ENCODE measurements around the gene TRRAP.

Gene TRRAP

DNA sequence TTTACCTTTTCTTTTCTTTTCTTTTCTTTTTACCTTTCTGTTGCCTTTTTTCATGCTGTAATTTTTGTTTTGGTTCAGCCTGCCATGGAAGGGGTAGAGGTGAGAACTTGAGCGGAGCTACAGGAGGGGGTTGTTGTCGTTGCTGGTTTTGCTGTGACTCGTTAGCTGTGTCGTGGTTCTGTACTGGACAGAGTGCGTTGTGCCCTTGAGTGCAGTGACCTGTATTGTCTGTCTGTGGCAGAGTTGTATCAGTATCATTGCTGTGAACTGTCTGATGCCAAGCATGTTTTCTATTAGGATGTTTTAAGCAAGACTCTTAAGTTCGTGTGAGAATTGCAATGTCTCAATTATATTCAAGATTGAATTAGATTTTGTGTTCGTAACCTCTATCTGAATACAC, 67.5 kb downstream of the TRRAP start:
- no peak for DNase-seq (ENCODE audit: low read depth in 2 of 2, low spot score in 1 of 2)

DNA sequence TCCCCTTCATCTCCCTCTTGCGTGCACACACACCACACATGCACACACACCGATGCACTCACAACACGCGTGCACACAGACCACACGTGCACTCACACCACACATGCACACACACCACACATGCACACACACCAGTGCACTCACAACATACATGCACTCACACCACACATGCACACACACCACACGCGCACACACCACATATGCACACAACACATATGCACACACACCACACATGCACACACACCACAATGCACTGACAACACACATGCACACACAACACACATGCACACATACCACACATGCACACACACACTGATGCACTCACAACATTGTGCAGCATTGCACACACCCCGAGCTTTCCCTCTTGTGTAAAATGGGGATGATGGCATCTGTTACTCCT, 68.1 kb downstream of the TRRAP start:
- DNase-seq (ENCODE audit: low read depth in 2 of 2, low spot score in 1 of 2) = no peak

DNA sequence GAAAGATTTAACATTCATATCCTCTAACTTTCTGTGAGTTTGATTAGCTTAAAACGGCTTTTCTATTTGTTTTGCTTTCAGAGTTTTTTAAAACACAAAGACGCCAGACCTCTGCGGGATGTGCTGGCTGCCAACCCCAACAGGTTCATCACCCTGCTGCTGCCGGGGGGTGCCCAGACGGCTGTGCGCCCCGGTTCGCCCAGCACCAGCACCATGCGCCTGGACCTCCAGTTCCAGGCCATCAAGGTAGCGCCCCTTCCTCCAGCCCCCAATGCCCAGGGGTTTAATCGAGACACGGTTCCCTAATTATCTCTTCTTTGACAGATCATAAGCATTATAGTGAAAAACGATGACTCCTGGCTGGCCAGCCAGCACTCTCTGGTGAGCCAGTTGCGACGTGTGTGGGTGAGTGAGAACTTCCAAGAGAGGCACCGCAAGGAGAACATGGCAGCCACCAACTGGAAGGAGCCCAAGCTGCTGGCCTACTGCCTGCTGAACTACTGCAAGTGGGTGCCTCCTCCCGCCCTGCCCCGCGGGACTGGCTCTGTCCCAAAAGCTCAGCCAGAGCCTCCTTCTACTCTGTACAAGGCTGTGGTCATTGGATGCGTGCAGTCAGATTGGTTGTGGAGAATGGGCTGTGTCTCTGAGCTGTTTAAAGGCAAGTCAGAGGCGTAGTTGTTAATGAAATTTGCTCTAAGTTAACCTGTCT, 71.2 kb downstream of the TRRAP start:
- no peak for DNase-seq (ENCODE audit: low read depth in 2 of 2, low spot score in 1 of 2)

DNA sequence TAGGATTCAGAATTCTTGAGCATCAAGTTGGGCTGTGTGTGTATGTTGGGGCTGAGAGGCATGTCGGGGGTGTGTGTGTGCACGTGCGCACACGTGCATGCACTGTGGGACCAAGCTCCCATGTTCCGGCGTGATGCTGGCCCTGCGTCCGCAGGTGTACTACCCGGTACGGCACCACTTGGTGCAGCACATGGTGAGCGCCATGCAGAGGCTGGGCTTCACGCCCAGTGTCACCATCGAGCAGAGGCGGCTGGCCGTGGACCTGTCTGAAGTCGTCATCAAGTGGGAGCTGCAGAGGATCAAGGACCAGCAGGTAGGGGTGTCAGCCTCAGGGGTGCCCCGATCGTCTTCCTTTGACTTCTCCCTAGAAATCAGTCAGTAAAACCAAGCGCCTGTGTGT, 77.7 kb downstream of the TRRAP start:
- no peak for DNase-seq (ENCODE audit: low read depth in 2 of 2, low spot score in 1 of 2)

DNA sequence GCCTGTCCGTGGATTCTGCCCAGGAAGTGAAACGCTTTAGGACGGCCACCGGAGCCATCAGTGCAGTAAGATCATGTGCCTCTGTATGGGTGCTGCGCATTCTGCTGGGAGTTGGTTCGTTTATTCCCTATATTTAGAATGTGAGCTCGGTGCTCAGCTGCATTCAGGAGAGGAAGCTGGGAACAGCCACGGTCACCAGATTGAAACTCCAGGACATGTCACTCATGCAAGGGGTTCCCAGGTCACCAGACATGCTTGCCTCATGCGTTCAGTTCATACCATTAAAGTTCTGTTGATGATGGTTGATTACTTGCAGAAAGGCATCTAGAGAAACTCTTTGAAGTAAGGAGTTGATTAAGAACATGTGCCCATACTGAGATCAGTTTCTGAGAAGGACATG, 78.1 kb downstream of the TRRAP start:
- no peak for DNase-seq (ENCODE audit: low read depth in 2 of 2, low spot score in 1 of 2)

DNA sequence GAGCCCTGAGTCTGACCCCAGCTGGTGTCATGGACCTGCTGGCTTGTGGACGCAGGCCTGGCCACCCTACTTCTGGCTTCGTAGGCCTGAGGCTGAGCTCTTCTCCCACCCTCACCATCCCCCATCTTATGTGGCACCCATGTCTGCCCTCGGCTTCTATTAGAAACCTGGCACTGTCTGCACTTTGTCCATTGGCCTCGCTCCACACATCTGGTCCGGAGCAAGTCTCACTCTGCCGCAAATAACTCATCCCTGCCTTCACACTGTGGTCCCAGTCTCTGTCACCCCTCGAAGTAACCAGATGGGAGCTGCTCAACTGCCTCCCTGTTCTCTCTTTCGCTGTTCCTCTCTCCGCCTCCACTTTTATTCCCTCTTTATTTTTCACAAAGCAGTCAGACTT, 78.6 kb downstream of the TRRAP start:
- DNase-seq (ENCODE audit: low read depth in 2 of 2, low spot score in 1 of 2) = no peak

DNA sequence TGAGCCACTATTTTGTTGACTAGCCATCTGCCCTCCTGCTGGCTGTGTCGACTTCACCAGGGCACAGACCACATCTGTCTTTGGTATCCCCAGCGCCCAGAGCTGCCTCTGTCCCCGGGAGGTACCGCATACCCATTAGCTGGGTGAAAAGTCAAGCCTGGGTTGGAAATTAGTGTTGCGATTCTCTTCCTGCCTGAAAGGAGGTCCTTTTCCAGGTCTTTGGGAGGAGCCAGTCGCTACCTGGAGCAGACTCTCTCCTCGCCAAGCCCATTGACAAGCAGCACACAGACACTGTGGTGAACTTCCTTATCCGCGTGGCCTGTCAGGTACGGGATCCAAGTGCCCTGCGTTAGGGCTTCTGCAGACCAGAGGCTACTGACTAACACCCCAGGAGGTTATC, 79.4 kb downstream of the TRRAP start:
- DNase-seq (ENCODE audit: low read depth in 2 of 2, low spot score in 1 of 2) = no peak

DNA sequence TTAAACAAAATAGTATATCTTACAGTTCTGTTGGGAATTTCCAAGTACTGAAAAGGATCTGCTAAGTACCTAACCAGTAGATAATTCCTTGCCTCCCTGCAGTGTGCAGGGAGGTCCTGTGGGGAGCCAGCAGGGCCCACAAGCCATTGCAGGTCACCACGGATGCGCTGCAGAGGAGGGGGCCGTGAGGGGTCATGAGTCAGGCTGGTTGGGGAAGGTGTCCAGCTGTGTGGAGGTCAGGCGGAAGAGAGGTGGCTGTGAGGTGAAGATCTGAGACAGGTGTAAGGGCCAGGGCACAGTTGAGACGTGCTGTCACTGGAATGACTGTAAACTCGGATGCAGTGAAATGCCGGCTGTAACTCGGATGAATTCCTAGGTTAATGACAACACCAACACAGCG, 80.6 kb downstream of the TRRAP start:
- DNase-seq (ENCODE audit: low read depth in 2 of 2, low spot score in 1 of 2) = no peak

DNA sequence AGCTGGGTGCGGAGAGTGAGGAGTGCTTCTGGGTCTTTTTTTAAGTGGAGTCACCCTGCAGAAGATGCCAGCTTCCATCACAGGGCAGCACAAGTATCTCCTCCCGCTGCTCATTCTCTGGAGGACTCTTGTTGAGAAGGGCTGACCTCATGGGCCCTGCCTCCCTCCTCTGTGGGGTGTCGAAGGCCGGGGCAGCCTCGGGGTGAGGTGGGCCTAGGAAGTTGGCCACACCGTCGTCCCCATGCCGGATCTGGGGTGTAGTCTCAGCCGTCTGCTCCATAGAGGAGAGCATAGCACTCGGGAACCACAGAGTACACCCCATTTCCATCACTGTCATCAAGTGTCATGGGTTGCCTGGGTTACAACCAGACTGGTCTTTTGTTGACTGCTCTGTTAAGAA, 85.0 kb downstream of the TRRAP start:
- DNase-seq (ENCODE audit: low read depth in 2 of 2, low spot score in 1 of 2) = no peak

DNA sequence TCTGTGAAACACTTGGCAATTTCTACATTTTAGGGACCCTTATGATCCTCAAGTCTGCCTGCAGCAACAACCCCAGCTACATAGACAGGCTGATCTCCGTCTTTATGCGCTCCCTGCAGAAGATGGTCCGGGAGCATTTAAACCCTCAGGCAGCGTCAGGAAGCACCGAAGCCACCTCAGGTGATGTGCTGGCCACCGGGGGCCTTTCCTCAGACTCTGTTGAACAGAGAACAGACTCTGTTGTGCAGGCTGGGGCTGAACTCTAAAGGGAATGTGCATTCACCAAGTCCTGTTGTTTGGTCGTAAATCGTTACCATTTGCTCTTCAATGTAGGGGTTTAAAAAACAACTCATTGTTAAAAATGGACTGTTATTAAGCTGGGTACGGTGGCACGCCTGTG, 86.3 kb downstream of the TRRAP start:
- no peak for DNase-seq (ENCODE audit: low read depth in 2 of 2, low spot score in 1 of 2)

DNA sequence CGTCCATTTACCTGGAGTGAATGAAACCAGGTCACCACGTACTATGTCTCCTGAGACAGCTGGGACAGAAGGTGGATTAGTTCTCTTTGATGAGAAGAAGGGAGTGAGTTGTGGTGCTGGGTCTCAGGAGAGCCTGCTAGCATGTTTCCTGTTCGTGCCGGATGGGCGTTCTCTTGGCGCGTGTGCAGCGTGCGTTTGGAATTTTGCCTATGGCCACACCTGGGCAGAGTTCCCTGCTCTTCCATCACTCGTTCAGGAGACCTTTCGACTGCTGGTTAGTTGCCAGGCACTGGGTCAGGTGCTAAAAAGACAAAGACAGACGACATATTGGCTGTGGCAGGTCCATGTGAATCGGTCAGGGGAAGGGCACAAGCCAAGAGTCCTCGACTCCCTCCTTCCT, 90.3 kb downstream of the TRRAP start:
- no peak for DNase-seq (ENCODE audit: low read depth in 2 of 2, low spot score in 1 of 2)

DNA sequence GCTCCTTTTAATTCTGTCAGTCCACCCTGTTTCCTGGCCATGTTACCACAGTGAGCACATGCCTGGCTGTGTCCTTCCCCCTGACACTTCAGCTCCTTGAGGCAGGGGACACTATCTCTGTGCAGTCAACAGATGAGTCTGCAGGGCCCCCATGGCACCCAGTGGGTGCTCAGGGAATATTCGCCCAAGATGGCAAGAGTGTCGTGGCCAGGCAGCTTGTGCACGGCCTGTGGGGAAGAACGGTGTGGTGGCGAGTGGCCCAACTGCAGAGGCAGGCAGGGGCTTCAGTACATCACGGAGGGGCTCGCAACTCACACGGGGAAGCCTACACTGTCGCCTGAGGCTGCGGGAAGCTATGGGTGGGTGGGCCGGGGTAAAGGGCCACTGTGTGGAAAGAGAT, 91.1 kb downstream of the TRRAP start:
- DNase-seq (ENCODE audit: low read depth in 2 of 2, low spot score in 1 of 2) = no peak

DNA sequence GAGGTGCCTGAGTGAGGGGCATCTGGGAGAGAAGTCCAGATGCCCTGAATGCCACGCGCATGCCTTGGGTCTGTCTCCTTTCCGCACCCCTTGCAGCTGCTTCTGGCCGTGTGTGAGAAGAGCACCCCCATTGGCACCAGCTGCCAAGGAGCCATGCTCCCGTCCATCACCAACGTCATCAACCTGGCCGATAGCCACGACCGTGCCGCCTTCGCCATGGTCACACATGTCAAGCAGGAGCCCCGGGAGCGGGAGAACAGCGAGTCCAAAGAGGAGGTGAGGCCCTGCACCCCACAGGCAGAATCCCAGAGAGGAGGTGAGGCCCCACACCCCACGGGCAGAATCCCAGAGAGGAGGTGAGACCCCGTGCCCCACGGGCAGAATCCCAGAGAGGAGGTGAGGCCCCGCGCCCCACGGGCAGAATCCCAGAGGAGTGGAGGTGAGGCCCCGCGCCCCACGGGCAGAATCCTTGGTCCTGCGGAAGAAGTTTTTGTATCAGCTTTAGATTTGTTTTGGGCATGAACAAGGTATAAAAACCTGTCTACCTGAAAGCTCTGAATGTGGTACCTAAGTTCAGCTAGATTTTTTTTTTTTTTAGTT, 91.8 kb downstream of the TRRAP start:
- no peak for DNase-seq (ENCODE audit: low read depth in 2 of 2, low spot score in 1 of 2)

DNA sequence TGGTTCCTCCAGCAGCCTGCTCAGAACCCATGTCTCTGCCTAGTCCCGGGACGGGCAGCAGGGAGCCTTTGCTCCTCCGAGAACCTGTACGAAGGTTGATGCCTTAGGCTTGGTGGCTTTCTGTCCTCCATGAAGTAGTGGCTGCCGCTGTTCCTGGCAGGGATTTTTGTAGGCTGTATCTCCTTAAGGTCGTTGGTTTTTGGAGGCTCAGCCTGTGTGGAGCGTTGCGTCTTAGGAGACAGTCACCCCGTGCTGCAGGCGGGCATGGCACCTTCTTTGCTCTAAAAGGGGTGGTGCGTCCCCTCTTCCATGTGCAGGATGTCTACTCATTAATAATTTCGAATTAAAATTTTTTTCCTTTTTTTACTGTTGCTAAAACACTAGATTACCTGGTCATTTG, 92.5 kb downstream of the TRRAP start:
- DNase-seq (ENCODE audit: low read depth in 2 of 2, low spot score in 1 of 2) = no peak

DNA sequence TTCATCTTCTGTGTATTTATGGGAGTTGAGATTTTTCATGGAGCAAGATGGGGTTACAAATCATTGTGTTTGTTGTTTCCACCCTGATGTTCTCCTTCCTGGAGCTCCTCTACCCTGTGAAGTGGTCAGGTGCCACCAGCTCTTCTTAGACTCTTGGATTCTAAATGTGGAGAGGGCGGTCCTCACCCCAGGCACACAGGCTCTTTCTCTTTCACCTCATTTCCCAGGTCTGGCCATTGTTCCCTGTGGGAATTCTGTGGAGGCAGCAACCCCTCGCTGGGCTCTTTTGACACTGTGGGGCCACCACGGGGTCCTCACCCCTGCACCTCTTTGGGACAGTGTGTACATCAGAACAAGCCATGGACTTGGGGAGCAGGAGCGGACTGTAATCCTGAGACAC, 95.9 kb downstream of the TRRAP start:
- DNase-seq (ENCODE audit: low read depth in 2 of 2, low spot score in 1 of 2) = no peak

DNA sequence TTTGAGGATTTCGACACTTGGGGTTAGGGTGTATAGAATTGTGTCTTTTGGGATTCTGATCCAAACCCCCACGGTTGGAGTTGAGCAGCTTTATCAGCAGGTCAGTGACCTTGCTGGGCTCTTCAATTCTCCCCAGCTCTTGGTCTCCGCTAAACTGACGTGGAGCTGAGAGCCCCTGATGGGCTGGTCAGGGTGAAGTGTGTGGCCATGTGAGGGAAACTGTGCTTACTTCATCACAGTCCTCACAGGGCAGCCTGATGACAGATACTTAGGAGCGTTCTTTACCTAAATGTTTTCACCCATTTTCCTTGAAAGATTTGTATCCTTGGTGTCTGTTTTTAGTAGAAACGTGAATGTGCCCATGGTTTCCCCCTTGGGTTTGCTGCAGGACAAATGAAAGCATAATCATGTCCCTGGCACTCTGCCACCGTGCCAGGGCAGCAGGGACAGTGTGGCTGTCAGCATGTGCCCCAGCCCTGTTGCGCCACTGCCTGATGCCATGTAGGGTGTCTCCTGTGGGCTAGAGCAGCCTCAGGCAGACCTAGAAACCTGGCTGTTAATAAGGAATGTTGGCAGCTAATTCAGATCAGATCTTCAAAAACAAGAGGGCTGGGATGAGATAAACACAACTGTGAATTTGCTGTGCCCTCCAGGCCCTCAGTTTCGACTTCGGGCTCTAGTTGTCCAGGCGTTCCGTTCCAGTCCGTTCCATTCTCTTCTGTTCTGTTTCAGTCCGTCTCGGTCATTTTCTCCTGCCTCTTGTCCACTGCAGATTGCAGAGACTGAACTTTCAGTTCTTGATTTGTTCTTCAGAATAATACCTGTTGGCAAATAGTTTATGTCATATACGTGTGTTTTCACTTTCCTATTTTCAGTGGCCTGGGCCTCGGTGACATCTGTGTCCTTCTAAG, 96.8 kb downstream of the TRRAP start:
- no peak for DNase-seq (ENCODE audit: low read depth in 2 of 2, low spot score in 1 of 2)

DNA sequence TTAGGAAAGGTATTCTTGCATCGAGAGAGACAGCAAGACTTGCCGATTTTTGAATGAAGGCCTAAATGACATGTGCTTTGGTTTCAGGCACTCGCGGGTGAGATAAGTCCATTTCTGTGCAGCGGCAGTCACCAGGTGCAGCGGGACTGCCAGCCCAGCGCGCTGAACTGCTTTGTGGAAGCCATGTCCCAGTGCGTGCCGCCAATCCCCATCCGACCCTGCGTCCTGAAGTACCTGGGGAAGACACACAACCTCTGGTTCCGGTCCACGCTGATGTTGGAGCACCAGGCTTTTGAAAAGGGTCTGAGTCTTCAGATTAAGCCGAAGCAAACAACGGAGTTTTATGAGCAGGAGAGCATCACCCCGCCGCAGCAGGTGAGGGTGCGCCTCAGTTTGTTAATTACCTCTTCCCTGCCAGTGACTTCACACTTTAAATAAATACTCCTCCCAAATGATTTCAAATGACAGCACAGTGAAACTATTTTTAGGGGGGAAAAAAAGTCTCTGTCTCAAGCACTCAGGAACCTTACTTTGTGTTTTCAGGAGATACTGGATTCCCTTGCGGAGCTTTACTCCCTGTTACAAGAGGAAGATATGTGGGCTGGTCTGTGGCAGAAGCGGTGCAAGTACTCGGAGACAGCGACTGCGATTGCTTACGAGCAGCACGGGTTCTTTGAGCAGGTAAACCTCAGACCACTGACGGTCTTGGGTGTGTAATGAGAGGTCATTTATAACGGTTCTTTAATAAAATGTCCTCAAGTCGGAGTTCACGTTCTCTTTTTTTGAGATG, 98.3 kb downstream of the TRRAP start:
- DNase-seq (ENCODE audit: low read depth in 2 of 2, low spot score in 1 of 2) = no peak

DNA sequence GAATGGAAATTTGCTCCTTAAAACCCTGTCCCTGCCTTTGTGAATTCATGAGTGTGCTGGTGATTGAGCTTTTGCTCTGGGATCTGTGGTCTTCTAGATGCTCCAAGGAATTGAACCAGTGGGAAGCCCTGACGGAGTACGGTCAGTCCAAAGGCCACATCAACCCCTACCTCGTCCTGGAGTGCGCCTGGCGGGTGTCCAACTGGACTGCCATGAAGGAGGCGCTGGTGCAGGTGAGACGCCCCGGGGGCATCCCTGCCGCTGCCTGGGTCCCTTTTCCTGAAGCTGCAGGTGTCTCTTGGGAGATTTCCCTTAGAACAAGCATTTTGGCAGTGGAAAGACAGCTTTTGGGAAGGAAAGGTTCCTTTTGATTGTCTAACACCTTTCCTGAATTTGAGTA, 100.3 kb downstream of the TRRAP start:
- no peak for DNase-seq (ENCODE audit: low read depth in 2 of 2, low spot score in 1 of 2)

DNA sequence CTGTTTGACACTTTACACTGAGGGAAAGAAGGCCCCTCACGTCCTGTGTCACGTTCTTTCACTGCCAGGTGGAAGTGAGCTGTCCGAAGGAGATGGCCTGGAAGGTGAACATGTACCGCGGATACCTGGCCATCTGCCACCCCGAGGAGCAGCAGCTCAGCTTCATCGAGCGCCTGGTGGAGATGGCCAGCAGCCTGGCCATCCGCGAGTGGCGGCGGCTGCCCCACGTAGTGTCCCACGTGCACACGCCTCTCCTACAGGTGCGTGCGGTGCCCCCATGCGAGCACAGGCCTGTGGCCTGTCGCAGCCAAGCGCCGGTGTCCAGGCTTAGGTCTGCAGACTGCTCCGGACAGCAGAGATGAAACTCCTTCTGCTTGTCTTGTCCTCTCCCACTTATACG, 103.4 kb downstream of the TRRAP start:
- no peak for DNase-seq (ENCODE audit: low read depth in 2 of 2, low spot score in 1 of 2)

DNA sequence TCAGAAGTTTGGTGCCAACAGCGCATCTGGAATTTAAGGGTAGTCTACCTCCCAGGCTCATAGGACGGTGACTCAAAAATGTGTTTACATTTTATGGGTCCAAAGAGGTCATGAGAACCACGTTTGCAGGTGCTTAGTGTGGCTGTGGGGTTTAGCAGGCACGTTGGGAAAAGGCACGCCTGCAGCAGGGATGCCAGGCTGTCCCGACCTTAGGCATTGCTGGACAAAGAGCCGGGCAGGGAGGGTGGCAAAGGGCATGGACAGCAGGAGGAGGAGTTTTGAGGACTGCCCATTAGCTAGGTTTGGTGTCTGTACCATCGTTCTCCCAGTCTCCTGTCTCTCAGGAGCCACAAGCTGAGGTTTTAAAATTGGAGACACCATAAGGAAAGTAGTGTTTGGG, 104.4 kb downstream of the TRRAP start:
- no peak for DNase-seq (ENCODE audit: low read depth in 2 of 2, low spot score in 1 of 2)

DNA sequence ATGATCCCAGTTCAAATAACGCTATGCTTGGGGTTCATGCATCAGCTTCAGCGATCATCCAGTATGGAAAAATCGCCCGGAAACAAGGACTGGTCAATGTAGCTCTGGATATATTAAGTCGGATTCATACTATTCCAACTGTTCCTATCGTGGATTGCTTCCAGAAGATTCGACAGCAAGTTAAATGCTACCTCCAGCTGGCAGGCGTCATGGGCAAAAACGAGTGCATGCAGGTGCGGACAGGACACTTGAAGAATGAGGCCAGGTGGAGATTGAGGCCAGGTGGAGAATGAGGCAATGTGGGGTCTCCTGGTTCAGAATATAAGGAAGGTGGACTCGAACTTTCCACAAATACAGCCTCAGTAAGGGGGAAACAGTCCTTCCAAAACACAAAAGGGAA, 105.8 kb downstream of the TRRAP start:
- DNase-seq (ENCODE audit: low read depth in 2 of 2, low spot score in 1 of 2) = no peak

DNA sequence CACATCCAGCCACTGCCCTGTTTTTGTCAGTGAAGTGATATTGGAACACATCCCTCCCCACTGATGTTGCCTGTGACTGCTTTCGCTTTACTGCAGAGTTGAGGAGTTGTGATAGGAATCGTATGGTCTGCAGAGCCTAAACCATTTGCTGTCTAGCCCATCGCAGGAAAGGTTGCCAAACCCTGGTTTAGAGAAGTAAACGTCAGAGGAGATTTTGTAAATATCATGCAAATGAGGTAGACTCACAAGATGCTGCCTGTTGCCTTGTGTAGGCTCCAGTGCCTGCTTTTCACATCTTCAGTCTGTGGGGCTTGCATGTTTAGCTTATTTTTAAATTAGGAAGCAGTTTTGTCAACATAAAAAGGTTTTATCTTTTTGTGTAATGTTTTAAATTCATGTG, 107.1 kb downstream of the TRRAP start:
- DNase-seq (ENCODE audit: low read depth in 2 of 2, low spot score in 1 of 2) = no peak
